Fibroblast of pulmonary artery (primary cell): Measurements from ENCODE around the gene RABGAP1.
A peak's percentile ranks its signal among the peaks of the same experiment; 100 is the strongest.

Source experiments
- DNase-seq: peaks from one replicate; pipeline ENCODE4 v3.0.0-alpha.2; 2010; ENCODE audit warnings: low read depth
- H3K4me3 ChIP-seq: replicated peaks from 2 replicates; pipeline ENCODE4 v1.5.1; 2011; ENCODE audit warnings: low read depth, mild to moderate bottlenecking, control low read depth, low read length, moderate library complexity
- TF ChIP-seq, protein P1 (sequence below): IDR thresholded peaks from 2 replicates; pipeline ENCODE4 v1.5.1; 2011; ENCODE audit warnings: mild to moderate bottlenecking, control low read depth, low read length, inconsistent platforms; ENCODE audit errors: missing control alignments

Gene RABGAP1

GRCh38 chr9:123091459-123091858 is 150.6 kb downstream of the RABGAP1 start:
- H3K4me3 ChIP-seq = no peak overlapping the region
- DNase-seq = no peak
- TF ChIP-seq, protein P1, sequence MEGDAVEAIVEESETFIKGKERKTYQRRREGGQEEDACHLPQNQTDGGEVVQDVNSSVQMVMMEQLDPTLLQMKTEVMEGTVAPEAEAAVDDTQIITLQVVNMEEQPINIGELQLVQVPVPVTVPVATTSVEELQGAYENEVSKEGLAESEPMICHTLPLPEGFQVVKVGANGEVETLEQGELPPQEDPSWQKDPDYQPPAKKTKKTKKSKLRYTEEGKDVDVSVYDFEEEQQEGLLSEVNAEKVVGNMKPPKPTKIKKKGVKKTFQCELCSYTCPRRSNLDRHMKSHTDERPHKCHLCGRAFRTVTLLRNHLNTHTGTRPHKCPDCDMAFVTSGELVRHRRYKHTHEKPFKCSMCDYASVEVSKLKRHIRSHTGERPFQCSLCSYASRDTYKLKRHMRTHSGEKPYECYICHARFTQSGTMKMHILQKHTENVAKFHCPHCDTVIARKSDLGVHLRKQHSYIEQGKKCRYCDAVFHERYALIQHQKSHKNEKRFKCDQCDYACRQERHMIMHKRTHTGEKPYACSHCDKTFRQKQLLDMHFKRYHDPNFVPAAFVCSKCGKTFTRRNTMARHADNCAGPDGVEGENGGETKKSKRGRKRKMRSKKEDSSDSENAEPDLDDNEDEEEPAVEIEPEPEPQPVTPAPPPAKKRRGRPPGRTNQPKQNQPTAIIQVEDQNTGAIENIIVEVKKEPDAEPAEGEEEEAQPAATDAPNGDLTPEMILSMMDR = peak; percentile 15

- TF ChIP-seq, protein P1 = no peak
- no peak for DNase-seq
Observed at GRCh38 chr9:123093141-123093540, 152.3 kb downstream of the RABGAP1 start.

GRCh38 chr9:123096987-123097386 is 156.2 kb downstream of the RABGAP1 start:
- TF ChIP-seq, protein P1 = no peak
- no peak overlapping the region for H3K4me3 ChIP-seq
- DNase-seq = no peak

More at GRCh38 chr9:123093141-123093540, 152.3 kb downstream of the RABGAP1 start:
- no peak overlapping the region for H3K4me3 ChIP-seq

DNA sequence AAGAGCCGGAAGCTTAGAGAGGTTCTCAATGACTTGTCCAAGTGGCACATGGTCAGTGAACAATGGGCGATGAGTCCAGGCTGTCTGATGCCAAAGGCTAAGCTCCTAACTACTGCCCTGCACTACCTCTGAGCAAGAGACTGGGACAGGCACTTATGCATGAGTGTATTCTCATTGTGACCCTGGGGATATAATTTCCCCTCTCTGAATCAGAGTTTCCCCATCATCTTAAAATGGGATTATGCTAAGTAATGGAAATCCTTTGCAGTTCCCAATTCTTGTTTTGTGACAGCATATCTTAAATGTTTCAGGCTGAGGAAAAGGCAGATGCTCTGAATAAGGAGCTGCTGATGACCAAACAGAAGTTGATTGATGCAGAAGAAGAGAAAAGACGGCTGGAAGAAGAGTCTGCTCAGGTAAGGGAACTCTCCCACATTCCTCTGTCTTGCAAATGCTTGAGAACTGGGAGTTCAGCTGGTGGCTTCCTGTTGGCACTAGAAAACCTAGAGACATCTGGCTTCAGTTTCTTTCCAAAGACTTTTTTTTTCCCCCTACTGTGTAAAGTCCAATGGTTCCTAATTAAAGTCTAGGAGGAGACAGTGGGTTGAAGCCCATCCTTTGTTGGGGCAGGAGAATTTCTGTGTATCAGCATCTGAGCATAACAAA is 156.7 kb downstream of the RABGAP1 start:
- DNase-seq = no peak
- no peak overlapping the region for H3K4me3 ChIP-seq
- TF ChIP-seq, protein P1 = no peak

GRCh38 chr9:123098096-123098459 is 157.3 kb downstream of the RABGAP1 start:
- TF ChIP-seq, protein P1 = no peak
- no peak for DNase-seq
- H3K4me3 ChIP-seq = no peak overlapping the region

DNA sequence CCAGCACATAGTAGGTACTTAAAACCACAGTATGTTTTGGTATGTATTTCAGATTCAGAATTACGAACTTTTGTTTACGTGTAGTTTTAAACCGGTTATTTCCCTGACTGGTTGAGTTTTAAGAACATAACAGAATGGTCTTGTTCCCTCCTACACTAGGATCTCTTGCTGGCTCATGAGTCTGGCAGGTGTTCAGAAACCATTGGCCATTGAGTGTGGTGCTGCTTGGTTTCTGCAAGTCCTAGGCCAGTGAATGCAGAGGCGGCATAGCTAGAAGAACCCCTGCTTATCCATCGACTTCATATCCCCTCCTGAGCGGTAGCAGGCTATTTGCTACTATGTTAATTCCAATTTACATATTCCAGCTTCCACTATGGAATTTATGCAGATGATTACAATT is 158.2 kb downstream of the RABGAP1 start:
- H3K4me3 ChIP-seq = no peak overlapping the region
- DNase-seq = no peak
- TF ChIP-seq, protein P1 = no peak

- no peak overlapping the region for H3K4me3 ChIP-seq
- TF ChIP-seq, protein P1 = no peak
- DNase-seq = no peak
Observed at GRCh38 chr9:123099548-123099947, 158.7 kb downstream of the RABGAP1 start.
